Astrocyte (in vitro differentiated cells and primary cell): ENCODE results near the gene ZNF516. TPM values are rescaled to one million over a fixed set of nuclear protein-coding genes. Genes with fewer than 3 reads are reported as not detected.

Experiments used
- DNase-seq: peaks from one replicate; pipeline ENCODE4 v3.0.0-alpha.2; 2010; ENCODE audit warnings: low read depth
- FAIRE-seq: peaks from 2 replicates; lab custom pipeline; 2011; peaks lifted over from hg19 to GRCh38; lab: Jason Lieb, UNC
- H2AFZ ChIP-seq: 2 replicates; pipeline ENCODE4 v1.6.0; 2012; ENCODE audit warnings: low read depth, low read length, inconsistent platforms
- H3K27ac ChIP-seq: 2 replicates; pipeline ENCODE4 v1.5.1; 2011; ENCODE audit warnings: low read depth, low read length, inconsistent platforms
- H3K27me3 ChIP-seq: 2 replicates; pipeline ENCODE4 v1.6.0; 2011; ENCODE audit warnings: low read length, inconsistent platforms; ENCODE audit not compliant: insufficient read depth
- H3K36me3 ChIP-seq: 2 replicates; pipeline ENCODE4 v1.5.1; 2011; ENCODE audit warnings: low read length, inconsistent platforms; ENCODE audit not compliant: insufficient read depth
- H3K4me1 ChIP-seq: 2 replicates; pipeline ENCODE4 v1.5.1; 2011; ENCODE audit warnings: low read length, inconsistent platforms; ENCODE audit not compliant: insufficient read depth
- H3K4me2 ChIP-seq: 2 replicates; pipeline ENCODE4 v1.6.0; 2012; ENCODE audit warnings: low read length, inconsistent platforms
- H3K4me3 ChIP-seq: 2 replicates; pipeline ENCODE4 v1.5.1; 2011; ENCODE audit warnings: low read depth, mild to moderate bottlenecking, low read length, inconsistent platforms; ENCODE audit not compliant: insufficient read depth
- H3K79me2 ChIP-seq: 2 replicates; pipeline ENCODE4 v1.6.0; 2012; ENCODE audit warnings: mild to moderate bottlenecking, low read length, inconsistent platforms; ENCODE audit not compliant: insufficient read depth
- H3K9ac ChIP-seq: 2 replicates; pipeline ENCODE4 v1.6.0; 2012; ENCODE audit warnings: mild to moderate bottlenecking, low read length, inconsistent platforms
- H3K9me3 ChIP-seq: 2 replicates; pipeline ENCODE4 v1.5.1; 2012; ENCODE audit warnings: low read depth, mild to moderate bottlenecking, low read length, inconsistent platforms; ENCODE audit not compliant: insufficient read depth
- H4K20me1 ChIP-seq: 2 replicates; pipeline ENCODE4 v1.6.0; 2012; ENCODE audit warnings: low read length, inconsistent platforms; ENCODE audit not compliant: insufficient read depth
- H3K27ac Mint-ChIP-seq: one replicate; pipeline ENCODE4 v1.8.0; 2021; ENCODE audit warnings: mild to moderate bottlenecking, mixed read lengths; ENCODE audit not compliant: unreplicated experiment
- H3K27me3 Mint-ChIP-seq: one replicate; pipeline ENCODE4 v1.8.0; 2021; ENCODE audit warnings: low read depth, mixed read lengths; ENCODE audit not compliant: unreplicated experiment
- H3K36me3 Mint-ChIP-seq: one replicate; pipeline ENCODE4 v1.8.0; 2021; ENCODE audit warnings: low read depth, mixed read lengths; ENCODE audit not compliant: unreplicated experiment
- H3K4me1 Mint-ChIP-seq: one replicate; pipeline ENCODE4 v1.8.0; 2021; ENCODE audit warnings: low read depth, mixed read lengths; ENCODE audit not compliant: unreplicated experiment
- H3K4me3 Mint-ChIP-seq: one replicate; pipeline ENCODE4 v1.8.0; 2021; ENCODE audit warnings: mild to moderate bottlenecking, moderate library complexity, mixed read lengths; ENCODE audit not compliant: unreplicated experiment
- H3K9me3 Mint-ChIP-seq: one replicate; pipeline ENCODE4 v1.8.0; 2021; ENCODE audit warnings: mild to moderate bottlenecking, mixed read lengths; ENCODE audit not compliant: unreplicated experiment
- CTCF ChIP-seq: IDR thresholded peaks from 2 replicates; pipeline ENCODE4 v1.5.1; 2011; ENCODE audit warnings: low read depth, mild to moderate bottlenecking, inconsistent platforms, low read length, moderate library complexity; ENCODE audit not compliant: insufficient read depth
- EZH2 ChIP-seq: IDR thresholded peaks from 2 replicates; pipeline ENCODE4 v1.6.1; 2012; ENCODE audit warnings: mild to moderate bottlenecking, low read length, inconsistent platforms; ENCODE audit not compliant: insufficient read depth
- total RNA-seq: library from RNA; stranded (reverse); gene quantifications from 2 replicates; pipeline ENCODE4 v1.2.1, GENCODE V29; 2021

ZNF516 gene
- total RNA-seq, 1 donor from 2014 or later: 59.8 TPM

DNA sequence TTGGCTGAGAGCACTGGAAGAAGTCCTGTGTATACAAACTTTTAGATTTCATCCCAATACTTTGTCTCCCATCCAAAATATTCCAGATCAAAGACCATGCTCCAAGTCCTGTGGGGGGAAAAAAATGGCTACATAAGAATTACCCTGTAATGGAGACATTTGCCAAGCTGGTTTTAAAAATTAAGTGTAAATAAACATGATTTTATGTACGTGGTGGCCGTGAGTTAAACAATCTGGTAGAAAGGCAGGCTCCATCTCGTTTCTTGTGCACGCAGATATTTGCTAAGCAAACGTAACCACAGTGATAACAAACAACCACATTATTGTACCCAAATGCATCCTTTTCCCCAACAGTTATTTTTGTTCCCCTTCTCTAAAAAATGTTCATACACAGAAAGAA, 176.4 kb downstream of the ZNF516 start:
- Mint-ChIP-seq H3K27me3 (no peaks in the 10 kb centered on the region), H3K4me3 (no peak overlapping the region), H3K27ac (no peak overlapping the region), H3K4me1 (peaks cover 2% of the 10 kb centered on the region), H3K9me3 (no peaks in the 10 kb centered on the region), H3K36me3 (no peaks in the 10 kb centered on the region)
- Histone ChIP-seq H4K20me1 (no peaks in the 10 kb centered on the region), H3K4me1 (no peaks in the 10 kb centered on the region), H3K27ac (no peak overlapping the region), H2AFZ (no peak overlapping the region), H3K36me3 (no peaks in the 10 kb centered on the region), H3K27me3 (no peaks in the 10 kb centered on the region), H3K9me3 (no peaks in the 10 kb centered on the region), H3K4me2 (no peak overlapping the region), H3K9ac (no peak overlapping the region), H3K4me3 (no peak overlapping the region), H3K79me2 (no peaks in the 10 kb centered on the region)
- TF ChIP-seq EZH2: no peak
- no peak for TF ChIP-seq CTCF
- DNase-seq (no peak), FAIRE-seq (no peak)

GRCh38 chr18:76317136-76317535, 177.9 kb downstream of the ZNF516 start:
- peaks cover 2% of the 10 kb centered on the region for H3K4me1 Mint-ChIP-seq
- H3K4me2 ChIP-seq: no peak overlapping the region
- no peaks in the 10 kb centered on the region for H3K36me3 Mint-ChIP-seq
- no peaks in the 10 kb centered on the region for H3K79me2 ChIP-seq
- no peak for FAIRE-seq
- H3K9ac ChIP-seq: no peak overlapping the region
- no peaks in the 10 kb centered on the region for H3K9me3 Mint-ChIP-seq
- no peaks in the 10 kb centered on the region for H3K27me3 Mint-ChIP-seq
- no peak overlapping the region for H3K4me3 Mint-ChIP-seq
- no peaks in the 10 kb centered on the region for H3K9me3 ChIP-seq
- no peaks in the 10 kb centered on the region for H3K36me3 ChIP-seq
- no peak overlapping the region for H3K27ac Mint-ChIP-seq
- no peaks in the 10 kb centered on the region for H3K27me3 ChIP-seq
- no peaks in the 10 kb centered on the region for H3K4me1 ChIP-seq
- H3K4me3 ChIP-seq: no peak overlapping the region
- H4K20me1 ChIP-seq: no peaks in the 10 kb centered on the region
- H2AFZ ChIP-seq: no peak overlapping the region
- DNase-seq: no peak
- TF ChIP-seq EZH2 (no peak), CTCF (no peak)
- no peak overlapping the region for H3K27ac ChIP-seq

DNA sequence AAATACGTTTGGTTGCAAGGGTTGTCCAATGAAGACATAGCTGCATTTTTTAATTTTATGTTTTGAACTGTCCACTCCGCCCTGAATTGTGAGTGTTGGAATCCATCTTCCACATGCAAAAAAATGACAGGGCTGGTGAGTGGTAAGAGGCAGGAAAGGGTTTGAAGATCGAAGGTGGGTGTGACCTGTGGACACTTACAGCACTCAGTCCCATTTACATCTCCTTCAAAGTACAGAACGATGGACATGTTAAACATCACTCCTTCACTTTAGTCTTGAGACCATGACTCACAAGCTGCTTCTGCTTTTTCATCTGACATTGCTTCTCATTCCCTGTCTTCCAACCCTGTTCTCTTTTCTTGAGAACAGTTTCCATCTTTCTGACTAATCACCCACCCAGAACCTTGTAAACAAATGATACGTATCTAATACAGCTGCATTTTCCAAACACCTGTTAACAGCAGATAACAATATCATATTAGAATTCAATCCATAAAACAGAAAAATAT, 179.3 kb downstream of the ZNF516 start:
- H3K4me3 ChIP-seq: no peak overlapping the region
- no peak overlapping the region for H3K4me3 Mint-ChIP-seq
- DNase-seq (no peak), FAIRE-seq (no peak)
- no peaks in the 10 kb centered on the region for H3K9me3 Mint-ChIP-seq
- no peaks in the 10 kb centered on the region for H3K9me3 ChIP-seq
- H3K4me1 Mint-ChIP-seq: peaks cover 2% of the 10 kb centered on the region
- no peak overlapping the region for H3K9ac ChIP-seq
- no peaks in the 10 kb centered on the region for H3K36me3 Mint-ChIP-seq
- no peaks in the 10 kb centered on the region for H4K20me1 ChIP-seq
- H3K27ac ChIP-seq: no peak overlapping the region
- no peaks in the 10 kb centered on the region for H3K36me3 ChIP-seq
- TF ChIP-seq EZH2 (no peak), CTCF (no peak)
- H2AFZ ChIP-seq: no peak overlapping the region
- no peaks in the 10 kb centered on the region for H3K27me3 ChIP-seq
- H3K27ac Mint-ChIP-seq: no peak overlapping the region
- H3K4me1 ChIP-seq: no peaks in the 10 kb centered on the region
- no peaks in the 10 kb centered on the region for H3K79me2 ChIP-seq
- no peak overlapping the region for H3K4me2 ChIP-seq
- H3K27me3 Mint-ChIP-seq: peaks cover 2% of the 10 kb centered on the region
